Hepatocyte (in vitro differentiated cells): Measurements from ENCODE around the gene PRKCZ.

Source experiments
- EZH2 ChIP-seq: fragments of 200-600 bp; sonication (generic); IDR thresholded peaks from 2 replicates; pipeline ENCODE4 v1.6.1; 2016; ENCODE audit warnings: antibody characterized with exemption, mild to moderate bottlenecking, borderline replicate concordance
- TF ChIP-seq, protein P1 (sequence below): fragments of 200-600 bp; sonication (generic); IDR thresholded peaks from 2 replicates; pipeline ENCODE4 v1.5.1; 2016; ENCODE audit warnings: antibody characterized with exemption, mild to moderate bottlenecking; ENCODE audit not compliant: poor library complexity

DNA sequence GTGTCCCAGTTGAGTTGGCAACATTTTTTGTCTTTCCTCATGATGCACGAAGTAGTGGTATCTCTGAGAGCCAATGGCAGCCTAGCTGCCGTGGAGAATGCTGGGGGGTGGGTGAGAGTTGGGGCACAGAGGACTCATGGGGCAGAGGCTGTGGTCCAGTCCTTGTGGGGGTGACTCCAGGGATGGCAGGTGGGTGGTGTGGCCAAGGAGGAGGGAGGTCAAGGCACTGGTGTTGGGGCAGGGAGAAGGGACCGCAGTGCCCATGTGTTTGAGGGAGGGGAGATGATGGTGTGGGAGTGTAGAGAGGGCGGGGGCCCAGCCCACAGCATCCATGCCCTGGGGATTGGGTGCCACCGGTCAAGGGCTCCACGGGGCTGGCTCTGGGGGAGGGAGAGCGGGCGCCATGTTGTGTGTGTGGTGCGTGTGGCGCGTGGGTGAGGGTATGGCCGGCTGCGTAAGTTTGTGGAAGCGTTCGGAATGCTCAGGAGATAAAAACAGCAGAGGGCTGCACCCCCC, 63.5 kb downstream of the PRKCZ start:
- TF ChIP-seq, protein P1, sequence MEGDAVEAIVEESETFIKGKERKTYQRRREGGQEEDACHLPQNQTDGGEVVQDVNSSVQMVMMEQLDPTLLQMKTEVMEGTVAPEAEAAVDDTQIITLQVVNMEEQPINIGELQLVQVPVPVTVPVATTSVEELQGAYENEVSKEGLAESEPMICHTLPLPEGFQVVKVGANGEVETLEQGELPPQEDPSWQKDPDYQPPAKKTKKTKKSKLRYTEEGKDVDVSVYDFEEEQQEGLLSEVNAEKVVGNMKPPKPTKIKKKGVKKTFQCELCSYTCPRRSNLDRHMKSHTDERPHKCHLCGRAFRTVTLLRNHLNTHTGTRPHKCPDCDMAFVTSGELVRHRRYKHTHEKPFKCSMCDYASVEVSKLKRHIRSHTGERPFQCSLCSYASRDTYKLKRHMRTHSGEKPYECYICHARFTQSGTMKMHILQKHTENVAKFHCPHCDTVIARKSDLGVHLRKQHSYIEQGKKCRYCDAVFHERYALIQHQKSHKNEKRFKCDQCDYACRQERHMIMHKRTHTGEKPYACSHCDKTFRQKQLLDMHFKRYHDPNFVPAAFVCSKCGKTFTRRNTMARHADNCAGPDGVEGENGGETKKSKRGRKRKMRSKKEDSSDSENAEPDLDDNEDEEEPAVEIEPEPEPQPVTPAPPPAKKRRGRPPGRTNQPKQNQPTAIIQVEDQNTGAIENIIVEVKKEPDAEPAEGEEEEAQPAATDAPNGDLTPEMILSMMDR, result no peak
- TF ChIP-seq EZH2, result no peak
